HG02840 (cell line): ENCODE data around the gene CELF2.
A peak's percentile ranks its signal among the peaks of the same experiment; 100 is the strongest.

ENCODE experiments used
- ATAC-seq: cut with Tn5 transposase; IDR thresholded peaks from one replicate; pipeline ENCODE4 v1.9.1; 2021; ENCODE audit warnings: mild to moderate bottlenecking, moderate library complexity, moderate number of reproducible peaks; ENCODE audit not compliant: unreplicated experiment, low FRiP score

The CELF2 gene

GRCh38 chr10:11280187-11280932 is 262.7 kb downstream of the CELF2 start:
- no peak for ATAC-seq

- ATAC-seq, result no peak
Observed at GRCh38 chr10:11282156-11282555, 264.5 kb downstream of the CELF2 start.

GRCh38 chr10:11282661-11283060 is 265.0 kb downstream of the CELF2 start:
- no peak for ATAC-seq

GRCh38 chr10:11284291-11285085 is 266.8 kb downstream of the CELF2 start:
- ATAC-seq, result no peak

- ATAC-seq, result no peak
Observed at GRCh38 chr10:11285171-11285570, 267.5 kb downstream of the CELF2 start.

- ATAC-seq, result peak; percentile 81
Observed at GRCh38 chr10:11286261-11286852, 268.7 kb downstream of the CELF2 start.

- no peak for ATAC-seq
Observed at GRCh38 chr10:11288302-11288701, 270.6 kb downstream of the CELF2 start.

GRCh38 chr10:11290156-11290890 is 272.7 kb downstream of the CELF2 start:
- no peak for ATAC-seq

GRCh38 chr10:11292576-11293302 is 275.1 kb downstream of the CELF2 start:
- no peak for ATAC-seq

GRCh38 chr10:11293332-11293731 is 275.7 kb downstream of the CELF2 start:
- no peak for ATAC-seq

GRCh38 chr10:11294831-11295450 is 277.3 kb downstream of the CELF2 start:
- no peak for ATAC-seq

- ATAC-seq, result no peak
Observed at GRCh38 chr10:11295492-11295891, 277.8 kb downstream of the CELF2 start.

- no peak for ATAC-seq
Observed at GRCh38 chr10:11297136-11297535, 279.5 kb downstream of the CELF2 start.

GRCh38 chr10:11298116-11298515 is 280.4 kb downstream of the CELF2 start:
- no peak for ATAC-seq

- ATAC-seq, result no peak
Observed at GRCh38 chr10:11299125-11299524, 281.5 kb downstream of the CELF2 start.

- no peak for ATAC-seq
Observed at GRCh38 chr10:11300026-11300425, 282.4 kb downstream of the CELF2 start.

GRCh38 chr10:11300563-11300962 is 282.9 kb downstream of the CELF2 start:
- no peak for ATAC-seq

- no peak for ATAC-seq
Observed at GRCh38 chr10:11301571-11302111, 284.0 kb downstream of the CELF2 start.

GRCh38 chr10:11302181-11302580 is 284.5 kb downstream of the CELF2 start:
- no peak for ATAC-seq
